Smooth muscle cell of trachea (primary cell): Measurements from ENCODE around the gene PTPRN. TPM values are rescaled to one million over a fixed set of nuclear protein-coding genes. Genes with fewer than 3 reads are reported as not detected.

Experiments
- total RNA-seq: library from RNA; depleted of rRNA; stranded (reverse); fragments of >200 nt; gene quantifications from 2 replicates; pipeline ENCODE4 v1.2.1, GENCODE V29; 2014

PTPRN gene
- 3.6 and 23.8 TPM in 2 replicates for total RNA-seq

GRCh38 chr2:219309278-219309677 is at the start of gene PTPRN:
PTPRN (minus strand) TSS chr2:219309401; CDS start chr2:219309332, 69 bp downstream.

GRCh38 chr2:219332542-219332941 is 23.3 kb upstream of the PTPRN start, which contains the start of gene RESP18:
RESP18 (minus strand) TSS chr2:219332744.

GRCh38 chr2:219279151-219279915 is 29.9 kb downstream of the PTPRN start, which contains the start of gene DNAJB2:
DNAJB2 (plus strand) TSS chr2:219279366; CDS start chr2:219279834, 468 bp downstream.

GRCh38 chr2:219253753-219254589 is 55.2 kb downstream of the PTPRN start, which contains the start of gene TUBA4A:
TUBA4A (minus strand) TSS chr2:219253918; CDS start chr2:219253858, 60 bp downstream.

GRCh38 chr2:219252900-219253752 is 56.1 kb downstream of the PTPRN start, which contains the start of gene TUBA4B:
TUBA4B (plus strand) TSS chr2:219253243; CDS start chr2:219253408, 165 bp downstream.

GRCh38 chr2:219245148-219245898 is 63.9 kb downstream of the PTPRN start, which contains the start of the genes GLB1L and STK16:
GLB1L (minus strand) TSS chr2:219245444; CDS start chr2:219243573, 1,871 bp downstream.
STK16 (plus strand) TSS chr2:219245479; CDS start chr2:219246000, 521 bp downstream.

Other genes starting within 250 kb of the PTPRN start
- under 0.01 TPM in 1 of 2 replicates, not detected in the other for gene IHH, start 248.5 kb downstream of the PTPRN start, total RNA-seq
- 21.1 and 28.3 TPM in 2 replicates for gene NHEJ1, start 148.6 kb downstream of the PTPRN start, total RNA-seq
- gene SLC23A3, start 139.4 kb downstream of the PTPRN start, total RNA-seq = 1.2 and 2.0 TPM in 2 replicates
- gene CNPPD1, start 132.5 kb downstream of the PTPRN start, total RNA-seq = 22.5 and 35.6 TPM in 2 replicates
- 82.5 and 128 TPM in 2 replicates for gene RETREG2, start 131.1 kb downstream of the PTPRN start, total RNA-seq
- gene ZFAND2B, start 102.6 kb downstream of the PTPRN start, total RNA-seq = 24.5 and 25.9 TPM in 2 replicates
- gene ABCB6, start 90.4 kb downstream of the PTPRN start, total RNA-seq = 35.3 and 57.1 TPM in 2 replicates
- gene ATG9A, start 79.8 kb downstream of the PTPRN start, total RNA-seq = 34.9 and 49.1 TPM in 2 replicates
- gene ANKZF1, start 79.6 kb downstream of the PTPRN start, total RNA-seq = 25.3 and 30.3 TPM in 2 replicates
- 27.6 and 33.6 TPM in 2 replicates for gene GLB1L, start 64.0 kb downstream of the PTPRN start, total RNA-seq
- 33.9 and 51.2 TPM in 2 replicates for gene STK16, start 63.9 kb downstream of the PTPRN start, total RNA-seq
- gene TUBA4B, start 56.2 kb downstream of the PTPRN start, total RNA-seq = 0.17 TPM in 1 of 2 replicates, not detected in the other
- gene TUBA4A, start 55.5 kb downstream of the PTPRN start, total RNA-seq = 50.2 and 55.1 TPM in 2 replicates
- 49.0 and 136 TPM in 2 replicates for gene DNAJB2, start 30.0 kb downstream of the PTPRN start, total RNA-seq
- gene RESP18, start 23.3 kb upstream of the PTPRN start, total RNA-seq = not detected in 2 replicates
- 90.3 and 157 TPM in 2 replicates for gene DNPEP, start 78.5 kb upstream of the PTPRN start, total RNA-seq
- gene DES, start 109.0 kb upstream of the PTPRN start, total RNA-seq = 1.6 and 6.3 TPM in 2 replicates
- gene SPEG, start 125.4 kb upstream of the PTPRN start, total RNA-seq = 11.3 and 21.7 TPM in 2 replicates
- 56.4 and 62.4 TPM in 2 replicates for gene GMPPA, start 189.5 kb upstream of the PTPRN start, total RNA-seq
- gene ASIC4, start 205.1 kb upstream of the PTPRN start, total RNA-seq = 0.15 and 0.50 TPM in 2 replicates
- gene CHPF, start 234.4 kb upstream of the PTPRN start, total RNA-seq = 94.8 and 168 TPM in 2 replicates
- 0.73 and 2.3 TPM in 2 replicates for gene TMEM198, start 234.6 kb upstream of the PTPRN start, total RNA-seq